Measurements from ENCODE around the gene ARHGEF17. TPM values are rescaled to one million over a fixed set of nuclear protein-coding genes. Genes with fewer than 3 reads are reported as not detected.

ARHGEF17 gene
- total RNA-seq, 4 donors from 2014 or later: 82.8 to 196 (median 122) TPM

DNA sequence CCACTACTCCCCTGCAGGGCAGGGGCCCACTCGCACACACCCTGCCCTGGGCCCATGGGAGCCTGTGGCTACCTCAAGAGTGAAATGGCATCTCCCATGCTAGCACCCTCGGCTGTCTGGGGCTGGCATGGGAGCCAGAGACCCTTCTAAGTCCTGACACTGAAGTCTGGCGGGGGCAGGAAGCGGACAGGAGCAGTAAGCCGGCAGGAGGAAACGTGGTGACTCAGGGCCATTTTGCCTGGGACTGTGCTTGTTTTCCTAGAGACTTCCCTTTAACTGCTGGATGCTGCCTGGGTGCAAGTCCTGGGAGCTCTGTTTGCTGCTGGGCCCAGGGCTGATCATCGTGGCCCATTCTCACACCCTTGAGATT is 84.9 kb downstream of the ARHGEF17 start:
- Histone ChIP-seq H3K4me3 (no peak overlapping the region), H3K27ac (replicated peaks in 1 of 4) (no peak overlapping the region), H3K9me3 (no peaks in the 10 kb centered on the region), H3K4me1 (peaks cover 12 to 21% (median 14%) of the 10 kb centered on the region in 4 donors), H3K27me3 (no peaks in the 10 kb centered on the region), H3K36me3 (peaks cover 0 to 4% (median 1%) of the 10 kb centered on the region in 4 donors)
- no peak for DNase-seq (ENCODE audit: extremely low spot score)
- WGBS: 89% methylated on average over 6 of the region's 7 CpGs
- TF ChIP-seq POLR2AphosphoS5 (IDR thresholded peaks at IDR 0.05) (no peak), POLR2A (IDR thresholded peaks at IDR 0.05; ENCODE audit: low read depth) (no peak), EP300 (IDR thresholded peaks at IDR 0.05) (no peak)
- TF ChIP-seq, protein P1, sequence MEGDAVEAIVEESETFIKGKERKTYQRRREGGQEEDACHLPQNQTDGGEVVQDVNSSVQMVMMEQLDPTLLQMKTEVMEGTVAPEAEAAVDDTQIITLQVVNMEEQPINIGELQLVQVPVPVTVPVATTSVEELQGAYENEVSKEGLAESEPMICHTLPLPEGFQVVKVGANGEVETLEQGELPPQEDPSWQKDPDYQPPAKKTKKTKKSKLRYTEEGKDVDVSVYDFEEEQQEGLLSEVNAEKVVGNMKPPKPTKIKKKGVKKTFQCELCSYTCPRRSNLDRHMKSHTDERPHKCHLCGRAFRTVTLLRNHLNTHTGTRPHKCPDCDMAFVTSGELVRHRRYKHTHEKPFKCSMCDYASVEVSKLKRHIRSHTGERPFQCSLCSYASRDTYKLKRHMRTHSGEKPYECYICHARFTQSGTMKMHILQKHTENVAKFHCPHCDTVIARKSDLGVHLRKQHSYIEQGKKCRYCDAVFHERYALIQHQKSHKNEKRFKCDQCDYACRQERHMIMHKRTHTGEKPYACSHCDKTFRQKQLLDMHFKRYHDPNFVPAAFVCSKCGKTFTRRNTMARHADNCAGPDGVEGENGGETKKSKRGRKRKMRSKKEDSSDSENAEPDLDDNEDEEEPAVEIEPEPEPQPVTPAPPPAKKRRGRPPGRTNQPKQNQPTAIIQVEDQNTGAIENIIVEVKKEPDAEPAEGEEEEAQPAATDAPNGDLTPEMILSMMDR (IDR thresholded peaks at IDR 0.05): no peak
- intact Hi-C loops (cut with DNase I): loop anchor here (2.0 to 10.0 kb wide), 3 partner anchors 42 to 208 kb away; no protein-coding TSS in a partner anchor

- Histone ChIP-seq H3K4me3 (no peak overlapping the region), H3K36me3 (peaks cover 0 to 4% (median 1%) of the 10 kb centered on the region in 4 donors), H3K27me3 (no peaks in the 10 kb centered on the region), H3K4me1 (peaks cover 8 to 19% (median 10%) of the 10 kb centered on the region in 4 donors), H3K9me3 (no peaks in the 10 kb centered on the region), H3K27ac (replicated peaks in 1 of 4) (no peak overlapping the region)
- intact Hi-C loops (cut with DNase I): loop anchor here (2.0 to 10.0 kb wide), 3 partner anchors 43 to 209 kb away; no protein-coding TSS in a partner anchor
- 63% methylated on average over 10 of the region's 16 CpGs for WGBS
- no peak for DNase-seq (ENCODE audit: extremely low spot score)
- TF ChIP-seq POLR2AphosphoS5 (IDR thresholded peaks at IDR 0.05) (no peak), EP300 (IDR thresholded peaks at IDR 0.05) (no peak), POLR2A (IDR thresholded peaks at IDR 0.05; ENCODE audit: low read depth) (no peak)
- TF ChIP-seq, protein P1 (IDR thresholded peaks at IDR 0.05): peak; percentile 67 to 83 (median 83)
These were observed 85.7 kb downstream of the ARHGEF17 start for GRCh38 chr11:73393479-73394415.

DNA sequence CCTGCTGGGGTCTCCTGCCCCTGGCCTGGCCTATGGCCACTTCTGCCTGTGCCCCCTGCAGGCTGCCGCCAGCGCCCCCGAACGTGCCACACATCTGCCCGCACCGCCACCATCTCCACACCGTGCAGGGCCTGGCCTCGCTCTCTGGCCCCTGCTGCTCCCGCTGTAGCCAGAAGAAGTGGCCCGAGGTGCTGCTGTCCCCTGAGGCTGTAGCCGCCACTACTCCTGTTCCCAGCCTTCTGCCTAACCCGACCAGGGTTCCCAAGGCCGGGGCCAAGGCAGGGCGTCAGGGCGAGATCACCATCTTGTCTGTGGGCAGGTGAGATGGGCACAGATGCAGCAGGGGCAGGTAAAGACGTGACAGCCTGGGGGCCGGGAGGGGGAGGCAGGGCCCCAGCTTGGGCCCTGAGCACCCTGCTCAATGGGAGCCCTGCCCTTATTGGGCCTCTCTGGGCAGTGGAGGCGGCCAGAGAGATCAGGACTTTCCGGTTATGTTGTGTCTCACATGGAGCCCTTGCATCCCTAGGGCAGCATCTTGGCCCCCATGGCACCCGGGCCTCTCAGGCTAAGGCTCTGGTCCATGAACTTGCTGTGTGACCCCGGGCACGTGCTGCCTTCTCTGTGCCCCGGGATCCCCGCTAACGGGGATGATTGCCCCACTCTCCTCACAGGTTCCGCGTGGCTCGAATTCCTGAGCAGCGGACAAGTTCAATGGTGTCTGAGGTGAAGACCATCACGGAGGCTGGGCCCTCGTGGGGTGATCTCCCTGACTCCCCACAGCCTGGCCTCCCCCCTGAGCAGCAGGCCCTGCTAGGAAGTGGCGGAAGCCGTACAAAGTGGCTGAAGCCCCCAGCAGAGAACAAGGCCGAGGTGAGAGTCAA is 86.6 kb downstream of the ARHGEF17 start:
- TF ChIP-seq, protein P1 (IDR thresholded peaks at IDR 0.05): no peak
- TF ChIP-seq EP300 (IDR thresholded peaks at IDR 0.05): no peak
- no peak for TF ChIP-seq POLR2AphosphoS5 (IDR thresholded peaks at IDR 0.05)
- TF ChIP-seq POLR2A (IDR thresholded peaks at IDR 0.05; ENCODE audit: low read depth): no peak
- 94% methylated on average over 25 of the region's 34 CpGs for WGBS
- no peak overlapping the region for H3K4me3 ChIP-seq
- peaks cover 0 to 4% (median 1%) of the 10 kb centered on the region in 4 donors for H3K36me3 ChIP-seq
- H3K27ac ChIP-seq (replicated peaks in 1 of 4): no peak overlapping the region
- intact Hi-C loops (cut with DNase I): loop anchor here (5.0 to 10.0 kb wide), 2 partner anchors 97 to 210 kb away; no protein-coding TSS in a partner anchor
- peaks cover 4 to 21% (median 10%) of the 10 kb centered on the region in 4 donors for H3K4me1 ChIP-seq
- DNase-seq (ENCODE audit: extremely low spot score): no peak
- no peaks in the 10 kb centered on the region for H3K9me3 ChIP-seq
- H3K27me3 ChIP-seq: no peaks in the 10 kb centered on the region

- WGBS: 80% methylated on average over 10 of the region's 22 CpGs
- DNase-seq (ENCODE audit: extremely low spot score): no peak
These were observed 87.5 kb downstream of the ARHGEF17 start for GRCh38 chr11:73395297-73396208.

More at GRCh38 chr11:73395297-73396208, 87.5 kb downstream of the ARHGEF17 start:
- H3K36me3 ChIP-seq: peaks cover 0 to 4% (median 1%) of the 10 kb centered on the region in 4 donors
- intact Hi-C loops (cut with DNase I): loop anchor here (10.0 kb wide), 1 partner anchor 211 kb away; no protein-coding TSS in a partner anchor
- no peak overlapping the region for H3K27ac ChIP-seq (replicated peaks in 1 of 4)
- peaks cover 4 to 22% (median 10%) of the 10 kb centered on the region in 4 donors for H3K4me1 ChIP-seq
- no peaks in the 10 kb centered on the region for H3K9me3 ChIP-seq
- H3K27me3 ChIP-seq: no peaks in the 10 kb centered on the region
- no peak for TF ChIP-seq POLR2AphosphoS5 (IDR thresholded peaks at IDR 0.05)
- no peak for TF ChIP-seq POLR2A (IDR thresholded peaks at IDR 0.05; ENCODE audit: low read depth)
- TF ChIP-seq, protein P1 (IDR thresholded peaks at IDR 0.05): no peak
- TF ChIP-seq EP300 (IDR thresholded peaks at IDR 0.05): no peak
- no peak overlapping the region for H3K4me3 ChIP-seq

Data from esophagus muscularis mucosa (tissue), 4 donors.